NCI-H2196 treated with DMSO at 0.1 percent for 48 hours (cell line): Measurements from ENCODE around the gene TRAF5.
"Not testable (repeated sequence)": the region's sequence is repeated elsewhere in the genome, so short reads cannot be mapped to it uniquely, and the experiment has no call there.

ENCODE experiments used
- DNase-seq: peaks from one replicate; lab custom pipeline; 2025; ENCODE audit not compliant: unreplicated experiment; lab: John Stamatoyannopoulos, UW

TRAF5 gene

GRCh38 chr1:211376807-211377470, 50.3 kb downstream of the TRAF5 start:
- no peak for DNase-seq

- DNase-seq: no peak
Measured at GRCh38 chr1:211377539-211378450, 51.2 kb downstream of the TRAF5 start.

DNA sequence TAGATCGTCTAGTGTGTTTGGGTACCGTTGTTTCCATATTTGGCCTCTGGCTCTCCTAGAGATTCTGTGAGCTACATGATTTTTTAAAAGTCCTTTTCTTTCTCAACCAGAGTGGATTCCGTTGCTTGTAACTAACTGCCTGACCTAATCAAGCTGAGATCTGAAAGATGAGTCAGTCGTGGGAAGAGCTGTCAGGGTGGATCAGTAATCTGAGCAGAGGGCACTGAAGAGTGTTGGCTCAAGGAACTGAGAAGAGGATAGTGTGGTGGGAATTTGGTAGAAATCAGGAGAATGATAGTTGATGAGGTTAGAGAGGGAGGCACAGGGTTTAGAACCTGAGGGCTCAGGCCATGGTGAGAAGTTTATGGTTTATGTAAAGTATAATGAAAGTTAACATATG, 52.2 kb downstream of the TRAF5 start:
- DNase-seq: no peak

DNA sequence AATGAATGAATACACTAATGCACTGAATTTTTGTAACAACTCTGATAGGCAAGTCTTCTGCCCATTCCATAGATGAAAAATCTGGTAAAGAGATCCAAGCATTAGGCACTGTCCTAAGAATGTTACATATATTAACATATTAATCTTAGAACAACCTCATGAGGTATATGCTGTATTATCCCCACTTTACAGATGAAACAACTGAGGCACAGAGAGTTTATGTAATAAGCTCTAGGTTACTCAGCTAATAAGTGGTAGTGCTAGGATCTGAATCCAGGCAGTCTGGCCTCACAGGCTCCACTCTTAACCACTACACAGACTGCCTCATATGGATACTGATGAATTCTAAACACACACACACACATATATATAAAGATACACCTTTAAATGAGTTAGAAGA, 52.8 kb downstream of the TRAF5 start:
- no peak for DNase-seq

DNA sequence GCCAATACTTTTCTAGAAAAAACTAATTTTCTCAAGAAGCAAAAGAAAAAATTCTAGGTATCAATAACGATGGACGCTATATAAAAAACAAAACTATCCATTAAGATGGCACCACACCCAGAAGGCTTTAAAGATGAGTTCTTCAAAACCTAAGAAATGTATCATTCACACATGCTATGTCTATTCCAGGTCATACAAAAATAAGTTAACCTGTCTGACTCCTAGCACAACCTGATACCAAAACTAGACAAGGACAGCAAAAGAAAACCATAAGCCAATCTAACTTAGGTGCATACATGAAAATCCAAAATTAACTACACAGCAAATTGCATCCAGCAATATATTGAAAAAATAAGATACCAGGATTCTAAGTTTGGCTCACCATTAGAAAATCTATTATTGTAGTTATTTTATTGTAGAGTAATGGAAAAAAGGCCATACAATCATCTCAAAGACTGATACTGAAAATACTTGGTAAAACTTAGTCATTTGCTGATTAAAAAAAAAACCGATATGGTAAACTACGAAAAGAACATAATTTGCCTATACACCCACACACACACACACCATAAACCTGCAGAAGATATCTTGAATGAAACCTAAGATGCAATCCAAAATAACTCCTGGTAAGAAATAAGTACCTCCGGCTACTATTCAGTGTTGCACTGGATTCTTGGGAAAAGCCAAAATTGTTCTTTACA, 55.0 kb downstream of the TRAF5 start:
- no peak for DNase-seq

GRCh38 chr1:211382182-211382713, 55.6 kb downstream of the TRAF5 start:
- DNase-seq: no peak

DNA sequence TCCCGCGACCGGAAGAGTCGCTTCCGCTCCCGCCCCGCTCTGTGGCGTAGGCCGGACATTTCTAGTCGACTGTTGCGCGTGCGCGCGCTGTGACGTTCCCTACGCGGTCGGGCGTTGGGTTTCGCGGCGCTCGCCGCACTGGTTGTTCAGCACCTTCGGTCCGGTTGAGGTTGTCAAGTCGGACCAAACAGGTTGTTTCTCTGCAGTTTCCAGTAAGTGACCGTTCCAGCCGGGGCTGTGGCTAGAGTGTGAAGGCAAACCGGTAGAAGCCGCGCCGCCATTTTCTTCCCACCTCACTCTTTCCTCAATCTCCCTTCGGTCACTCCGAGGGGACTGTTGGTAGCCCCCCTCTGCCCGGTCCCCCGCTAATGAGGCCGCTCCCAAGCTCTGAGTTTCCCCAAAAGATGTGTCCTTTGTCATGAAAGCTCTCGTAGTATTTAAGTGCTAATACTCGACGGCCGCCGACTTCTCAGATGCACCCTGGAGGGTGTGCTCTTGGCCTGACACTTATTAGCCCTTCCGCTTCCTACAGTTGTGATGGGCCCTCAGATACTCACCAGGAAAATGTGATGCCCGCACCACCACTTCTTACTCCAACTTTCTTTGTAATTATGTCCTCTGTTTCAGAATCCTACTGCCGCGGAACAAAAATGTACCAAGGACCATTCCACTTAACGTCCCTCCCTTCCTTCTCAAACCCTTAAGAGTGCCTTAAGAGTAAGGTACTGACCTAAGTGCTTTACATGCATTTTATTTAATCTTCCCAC, 56.3 kb downstream of the TRAF5 start:
- peak; percentile 89 for DNase-seq

- DNase-seq: no peak
Measured at GRCh38 chr1:211384524-211384923, 57.9 kb downstream of the TRAF5 start.

- no peak for DNase-seq
Measured at GRCh38 chr1:211386921-211387320, 60.3 kb downstream of the TRAF5 start.

- not testable (repeated sequence) for DNase-seq
Measured at GRCh38 chr1:211390829-211391228, 64.2 kb downstream of the TRAF5 start.

GRCh38 chr1:211393203-211393602, 66.6 kb downstream of the TRAF5 start:
- DNase-seq: no peak

DNA sequence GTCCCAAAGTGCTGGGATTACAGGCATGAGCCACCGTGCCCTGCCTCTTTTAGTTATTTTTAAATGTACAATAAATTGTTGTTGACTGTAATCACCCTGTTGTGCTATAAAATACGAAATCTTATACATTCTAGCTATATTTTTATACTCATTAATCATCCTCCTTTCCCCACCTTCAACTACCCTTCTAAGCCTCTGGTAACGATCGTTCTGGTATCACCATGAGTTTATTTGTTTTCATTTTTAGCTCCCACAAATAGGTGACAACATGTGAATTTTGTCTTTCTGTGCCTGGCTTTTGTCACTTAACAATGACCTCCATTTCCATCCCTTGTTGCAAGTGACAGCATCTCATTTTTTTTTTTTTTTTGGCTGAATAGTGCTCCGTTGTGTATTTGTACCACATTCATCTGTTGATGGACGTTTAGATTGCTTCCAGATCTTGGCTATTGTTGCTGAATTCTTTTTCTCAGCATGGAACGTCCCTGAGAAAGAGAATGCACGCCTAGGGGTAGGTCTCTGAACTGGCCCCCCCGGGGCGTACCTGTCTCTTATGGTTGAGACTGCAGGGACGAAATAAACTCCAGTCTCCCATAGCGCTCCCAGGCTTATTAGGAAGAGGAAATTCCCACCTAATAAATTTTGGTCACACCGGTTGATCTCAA, 71.8 kb downstream of the TRAF5 start:
- DNase-seq: not testable (repeated sequence)

DNA sequence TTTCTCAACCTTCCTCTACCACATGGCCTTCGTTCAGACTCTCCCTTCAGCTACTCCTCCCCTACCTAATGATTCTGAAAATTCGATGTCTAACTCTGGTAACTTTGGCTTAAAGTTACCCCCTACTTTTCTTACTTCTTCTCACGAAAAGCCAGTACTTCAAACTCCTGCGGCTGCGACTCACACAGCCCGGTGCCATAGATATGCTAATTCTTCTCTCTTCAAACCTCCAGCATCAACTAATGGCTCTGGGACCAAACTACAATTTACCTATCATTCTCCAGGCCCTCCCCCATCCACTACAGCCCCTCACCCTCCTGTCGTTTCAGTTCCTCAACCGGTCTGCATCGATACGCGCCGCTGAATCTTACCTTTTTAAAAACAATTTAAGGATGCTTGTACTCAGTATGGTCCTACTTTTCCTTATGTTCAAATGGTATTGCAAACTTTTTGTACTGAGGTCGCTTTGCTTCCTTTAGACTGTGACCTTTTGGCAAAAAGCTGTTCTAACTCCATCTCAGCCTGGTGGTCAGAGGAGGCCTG, 73.3 kb downstream of the TRAF5 start:
- not testable (repeated sequence) for DNase-seq

- DNase-seq: not testable (repeated sequence)
Measured at GRCh38 chr1:211401751-211402150, 75.1 kb downstream of the TRAF5 start.

DNA sequence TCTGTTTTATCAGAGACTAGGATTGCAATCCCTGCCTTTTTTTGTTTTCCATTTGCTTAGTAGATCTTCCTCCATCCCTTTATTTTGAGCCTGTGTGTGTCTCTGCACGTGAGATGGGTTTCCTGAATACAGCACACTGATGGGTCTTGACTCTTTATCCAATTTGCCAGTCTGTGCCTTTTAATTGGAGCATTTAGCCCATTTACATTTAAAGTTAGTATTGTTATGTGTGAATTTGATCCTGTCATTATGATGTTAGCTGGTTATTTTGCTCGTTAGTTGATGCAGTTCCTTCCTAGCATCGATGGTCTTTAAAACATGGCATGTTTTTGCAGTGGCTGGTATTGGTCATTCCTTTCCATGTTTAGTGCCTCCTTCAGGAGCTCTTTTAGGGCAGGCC, 79.5 kb downstream of the TRAF5 start:
- not testable (repeated sequence) for DNase-seq

- DNase-seq: not testable (repeated sequence)
Measured at GRCh38 chr1:211407749-211408148, 81.1 kb downstream of the TRAF5 start.

GRCh38 chr1:211411639-211412038, 85.0 kb downstream of the TRAF5 start:
- DNase-seq: no peak

GRCh38 chr1:211415700-211416099, 89.1 kb downstream of the TRAF5 start:
- DNase-seq: no peak

GRCh38 chr1:211416246-211416627, 89.6 kb downstream of the TRAF5 start:
- DNase-seq: not testable (repeated sequence)
